Measurements from ENCODE around the gene LY6G6F. TPM values are rescaled to one million over a fixed set of nuclear protein-coding genes. Genes with fewer than 3 reads are reported as not detected.

Gene LY6G6F
- polyA plus RNA-seq, 3 donors, result 0.51 TPM; not detected in 2

DNA sequence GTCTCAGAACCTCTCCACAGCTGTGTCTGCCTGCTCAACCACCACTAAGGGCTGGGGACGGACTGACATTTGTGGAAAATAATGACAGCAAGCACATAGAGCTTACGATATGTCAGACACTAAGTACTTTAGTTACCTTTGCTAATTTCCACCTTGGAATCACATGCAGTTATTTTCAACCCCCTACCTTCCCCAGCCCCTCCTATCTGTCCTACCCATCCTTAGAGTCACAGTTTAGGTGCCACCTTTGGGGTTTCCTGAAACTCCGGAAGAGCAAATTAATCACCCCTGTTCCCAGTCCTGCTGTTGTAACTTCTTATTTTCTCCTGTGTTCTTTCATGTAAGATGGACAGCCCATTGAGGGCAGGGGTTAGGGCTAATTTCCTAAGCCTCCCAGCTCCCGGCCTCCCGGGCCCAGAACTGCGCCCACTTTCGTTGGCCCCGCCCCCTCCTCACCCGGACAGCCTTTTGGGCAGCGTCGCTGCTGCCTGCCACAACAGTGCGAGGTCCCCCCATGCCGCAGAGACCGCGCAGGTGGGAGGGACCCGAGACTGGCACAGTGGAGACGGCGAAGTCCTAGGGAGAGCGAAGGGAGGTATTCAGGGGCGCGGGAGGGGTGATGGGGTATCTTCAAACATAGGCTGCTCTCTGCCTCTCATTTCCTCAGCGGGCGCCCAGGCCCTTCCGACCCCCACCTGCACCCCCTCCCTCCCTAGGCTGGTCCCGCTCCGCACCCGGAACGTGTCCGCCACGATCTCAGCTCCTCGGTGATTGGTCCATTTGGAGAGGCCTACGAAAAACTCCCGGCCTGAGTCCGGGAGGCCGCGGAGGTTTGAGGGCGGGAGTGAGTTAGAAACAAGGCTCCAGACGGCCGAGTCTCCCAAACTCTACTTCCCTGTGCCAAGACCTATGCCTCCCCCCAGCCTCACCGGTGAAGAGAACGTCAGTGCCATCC is 21.3 kb downstream of the LY6G6F start:
- Mint-ChIP-seq H3K27ac (peak overlapping the region; percentile 96 to 99 (median 98)), H3K36me3 (peaks cover 53 to 55% of the 10 kb centered on the region in 2 donors), H3K27me3 (ENCODE audit: low read depth in 3 of 3) (peaks cover 4 to 11% (median 10%) of the 10 kb centered on the region in 3 donors), H3K9me3 (peaks cover 0 to 4% (median 0%) of the 10 kb centered on the region in 7 donors), H3K4me3 (peak overlapping the region; percentile 96), H3K4me1 (peaks cover 67% of the 10 kb centered on the region)
- peak overlapping the region; percentile 71 for H3K9ac ChIP-seq (ENCODE audit: insufficient read depth, low read length, poor library complexity, severe bottlenecking)
- H3K9me3 ChIP-seq (replicated peaks in 1 of 2; ENCODE audit: control insufficient read depth in 1 of 2, insufficient read depth in 1 of 2, low read length in 2 of 2), result no peaks in the 10 kb centered on the region
- DNase-seq, result peak in 2 of 3 donors; percentile 81 to 84
- H3K27me3 ChIP-seq (ENCODE audit: control insufficient read depth in 2 of 2, insufficient read depth in 2 of 2, low read length in 2 of 2), result no peaks in the 10 kb centered on the region
- H3K4me3 ChIP-seq (replicated peaks in 1 of 3; ENCODE audit: low read depth in 2 of 3, low read length in 3 of 3), result peak overlapping the region in 2 of 3 experiments; percentile 81 to 87
- peaks cover 26 to 27% of the 10 kb centered on the region in 2 donors for H3K36me3 ChIP-seq (replicated peaks in 1 of 2; ENCODE audit: control insufficient read depth in 1 of 2, insufficient read depth in 2 of 2, low read length in 2 of 2)
- H2AFZ ChIP-seq (ENCODE audit: insufficient read depth, low read depth, low read length, poor library complexity, severe bottlenecking), result no peak overlapping the region
- peaks cover 44% of the 10 kb centered on the region for H3K79me2 ChIP-seq (ENCODE audit: insufficient read depth, low read length)
- H3K4me2 ChIP-seq (replicated peaks; ENCODE audit: extremely low read depth, low read length, poor library complexity, severe bottlenecking), result peak overlapping the region; percentile 92
- intact Hi-C loops (cut with micrococcal nuclease), result loop anchor here (1.0 to 10.0 kb wide), 5 partner anchors 8 to 107 kb away; partner anchors contain the start of genes ABHD16A (in 1 of the 2), CLIC1 (in 1 of the 2) and LY6G5C (in 1 of the 2)
- peaks cover 29% of the 10 kb centered on the region for H4K20me1 ChIP-seq (ENCODE audit: insufficient read depth, low read length)
- WGBS (ENCODE audit: insufficient coverage), result 79% methylated on average over 13 of the region's 41 CpGs
- TF ChIP-seq, protein P1, sequence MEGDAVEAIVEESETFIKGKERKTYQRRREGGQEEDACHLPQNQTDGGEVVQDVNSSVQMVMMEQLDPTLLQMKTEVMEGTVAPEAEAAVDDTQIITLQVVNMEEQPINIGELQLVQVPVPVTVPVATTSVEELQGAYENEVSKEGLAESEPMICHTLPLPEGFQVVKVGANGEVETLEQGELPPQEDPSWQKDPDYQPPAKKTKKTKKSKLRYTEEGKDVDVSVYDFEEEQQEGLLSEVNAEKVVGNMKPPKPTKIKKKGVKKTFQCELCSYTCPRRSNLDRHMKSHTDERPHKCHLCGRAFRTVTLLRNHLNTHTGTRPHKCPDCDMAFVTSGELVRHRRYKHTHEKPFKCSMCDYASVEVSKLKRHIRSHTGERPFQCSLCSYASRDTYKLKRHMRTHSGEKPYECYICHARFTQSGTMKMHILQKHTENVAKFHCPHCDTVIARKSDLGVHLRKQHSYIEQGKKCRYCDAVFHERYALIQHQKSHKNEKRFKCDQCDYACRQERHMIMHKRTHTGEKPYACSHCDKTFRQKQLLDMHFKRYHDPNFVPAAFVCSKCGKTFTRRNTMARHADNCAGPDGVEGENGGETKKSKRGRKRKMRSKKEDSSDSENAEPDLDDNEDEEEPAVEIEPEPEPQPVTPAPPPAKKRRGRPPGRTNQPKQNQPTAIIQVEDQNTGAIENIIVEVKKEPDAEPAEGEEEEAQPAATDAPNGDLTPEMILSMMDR (IDR thresholded peaks at IDR 0.05), result no peak
- H3K27ac ChIP-seq (ENCODE audit: low read depth in 1 of 2, low read length in 2 of 2), result peak overlapping the region; percentile 94 to 96
- H3K4me1 ChIP-seq (ENCODE audit: control insufficient read depth in 1 of 2, insufficient read depth in 2 of 2, low read length in 2 of 2), result peaks cover 61 to 75% of the 10 kb centered on the region in 2 donors

- Histone ChIP-seq H3K9me3 (replicated peaks in 1 of 2; ENCODE audit: control insufficient read depth in 1 of 2, insufficient read depth in 1 of 2, low read length in 2 of 2) (no peaks in the 10 kb centered on the region), H3K27ac (ENCODE audit: low read depth in 1 of 2, low read length in 2 of 2) (peak within 1 kb of the TSS; percentile 94 to 96), H3K9ac (ENCODE audit: insufficient read depth, low read length, poor library complexity, severe bottlenecking) (peak within 1 kb of the TSS; percentile 71), H3K36me3 (replicated peaks in 1 of 2; ENCODE audit: control insufficient read depth in 1 of 2, insufficient read depth in 2 of 2, low read length in 2 of 2) (peaks cover 36% of the 10 kb centered on the region in 2 donors), H2AFZ (ENCODE audit: insufficient read depth, low read depth, low read length, poor library complexity, severe bottlenecking) (no peak within 1 kb of the TSS), H3K27me3 (ENCODE audit: control insufficient read depth in 2 of 2, insufficient read depth in 2 of 2, low read length in 2 of 2) (no peaks in the 10 kb centered on the region), H3K79me2 (ENCODE audit: insufficient read depth, low read length) (peaks cover 53% of the 10 kb centered on the region), H3K4me2 (replicated peaks; ENCODE audit: extremely low read depth, low read length, poor library complexity, severe bottlenecking) (peak within 1 kb of the TSS; percentile 92), H3K4me3 (replicated peaks in 1 of 3; ENCODE audit: low read depth in 2 of 3, low read length in 3 of 3) (peak within 1 kb of the TSS; percentile 68 to 87 (median 81)), H3K4me1 (ENCODE audit: control insufficient read depth in 1 of 2, insufficient read depth in 2 of 2, low read length in 2 of 2) (peaks cover 70 to 84% of the 10 kb centered on the region in 2 donors), H4K20me1 (ENCODE audit: insufficient read depth, low read length) (peaks cover 38% of the 10 kb centered on the region)
- Mint-ChIP-seq H3K27ac (peak within 1 kb of the TSS; percentile 96 to 99 (median 98)), H3K27me3 (ENCODE audit: low read depth in 3 of 3) (peaks cover 1 to 6% (median 4%) of the 10 kb centered on the region in 3 donors), H3K4me1 (peaks cover 70% of the 10 kb centered on the region), H3K36me3 (peaks cover 63 to 65% of the 10 kb centered on the region in 2 donors), H3K4me3 (peak within 1 kb of the TSS; percentile 96), H3K9me3 (peaks cover 0 to 4% (median 0%) of the 10 kb centered on the region in 7 donors)
- 19% methylated on average over 14 of the region's 36 CpGs for WGBS (ENCODE audit: insufficient coverage)
- intact Hi-C loops (cut with micrococcal nuclease), result loop anchor here (1.0 to 10.0 kb wide), 3 partner anchors 7 to 106 kb away; partner anchors contain the start of gene CLIC1 (in 1 of the 2)
- TF ChIP-seq, protein P1 (IDR thresholded peaks at IDR 0.05), result no peak
- DNase-seq, result no peak
These were observed 22.3 kb downstream of the LY6G6F start, which contains the start of gene DDAH2 for GRCh38 chr6:31728767-31729514. Gene DDAH2, minus strand, starts transcription at chr6:31729299. Its CDS starts 138 bp downstream, at chr6:31729161.
